ENCODE results near the gene PDP2.

Gene PDP2

DNA sequence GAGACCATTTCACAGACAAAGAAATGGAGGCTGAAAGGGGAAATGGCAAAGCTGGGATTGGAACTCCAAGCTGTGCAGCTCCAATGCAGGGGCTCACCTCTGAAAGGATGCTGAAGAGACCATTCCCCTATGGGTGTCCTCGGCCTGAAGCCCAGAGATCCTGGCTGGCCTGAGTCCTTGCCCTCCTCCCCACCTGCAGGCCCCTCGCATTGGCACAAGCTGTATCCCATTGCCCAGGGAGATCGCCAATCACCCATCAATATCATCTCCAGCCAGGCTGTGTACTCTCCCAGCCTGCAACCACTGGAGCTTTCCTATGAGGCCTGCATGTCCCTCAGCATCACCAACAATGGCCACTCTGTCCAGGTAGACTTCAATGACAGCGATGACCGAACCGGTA, 33.5 kb upstream of the PDP2 start:
- DNase-seq (ENCODE audit: low read depth in 2 of 2), result no peak
- no peak for TF ChIP-seq CTCF (IDR thresholded peaks at IDR 0.05; ENCODE audit: low read depth, low read length)
- no peak overlapping the region for H3K4me3 ChIP-seq (replicated peaks in 1 of 2; ENCODE audit: low read depth in 2 of 2, low read length in 2 of 2)

- no peak for DNase-seq (ENCODE audit: low read depth in 2 of 2)
- no peak overlapping the region for H3K4me3 ChIP-seq (replicated peaks in 1 of 2; ENCODE audit: low read depth in 2 of 2, low read length in 2 of 2)
- no peak for TF ChIP-seq CTCF (IDR thresholded peaks at IDR 0.05; ENCODE audit: low read depth, low read length)
Measured at GRCh38 chr16:66847533-66848067, 32.7 kb upstream of the PDP2 start.

GRCh38 chr16:66848172-66848571, 32.1 kb upstream of the PDP2 start:
- TF ChIP-seq CTCF (IDR thresholded peaks at IDR 0.05; ENCODE audit: low read depth, low read length), result no peak
- no peak for DNase-seq (ENCODE audit: low read depth in 2 of 2)
- no peak overlapping the region for H3K4me3 ChIP-seq (replicated peaks in 1 of 2; ENCODE audit: low read depth in 2 of 2, low read length in 2 of 2)

DNA sequence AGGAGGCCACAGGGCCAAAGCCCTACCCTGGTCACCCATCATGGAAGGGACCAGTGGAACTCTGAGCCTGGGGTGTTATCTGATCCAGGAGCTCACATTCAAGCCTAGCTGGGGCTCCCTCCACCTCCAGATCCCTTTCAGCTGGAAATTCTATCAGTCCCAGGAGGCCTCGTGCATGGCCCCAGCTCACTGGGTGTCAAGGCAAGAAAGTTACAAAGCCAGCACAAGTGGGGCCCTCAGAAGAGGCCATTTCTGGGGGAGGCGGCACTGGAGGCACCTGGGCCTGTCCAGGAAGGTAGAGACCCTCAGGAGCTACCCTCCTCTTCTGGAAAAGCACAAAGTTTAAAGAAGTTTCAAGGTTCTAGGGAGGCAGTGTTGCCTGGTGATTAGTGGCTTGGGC, 31.3 kb upstream of the PDP2 start:
- no peak for TF ChIP-seq CTCF (IDR thresholded peaks at IDR 0.05; ENCODE audit: low read depth, low read length)
- DNase-seq (ENCODE audit: low read depth in 2 of 2), result no peak
- H3K4me3 ChIP-seq (replicated peaks in 1 of 2; ENCODE audit: low read depth in 2 of 2, low read length in 2 of 2), result no peak overlapping the region

DNA sequence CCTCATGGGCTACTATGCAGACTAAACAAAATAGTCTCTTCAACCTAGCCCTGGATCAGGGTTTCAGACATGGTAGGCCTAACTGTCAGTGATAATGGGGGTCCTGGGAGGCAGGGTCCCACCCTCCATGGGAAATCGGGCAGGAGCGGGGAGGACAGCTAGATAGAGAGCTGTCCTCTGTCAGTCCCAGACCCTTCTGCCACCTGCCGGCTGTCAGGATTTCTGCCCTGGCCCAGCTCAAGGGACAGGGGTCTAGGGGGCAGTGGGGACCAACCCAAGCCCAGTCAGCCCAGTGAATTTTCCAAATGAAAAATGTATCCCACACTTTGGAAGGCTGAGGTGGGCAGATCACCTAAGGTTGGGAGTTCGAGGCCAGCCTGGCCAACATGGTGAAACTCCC, 30.8 kb upstream of the PDP2 start:
- DNase-seq (ENCODE audit: low read depth in 2 of 2), result no peak
- no peak for TF ChIP-seq CTCF (IDR thresholded peaks at IDR 0.05; ENCODE audit: low read depth, low read length)
- H3K4me3 ChIP-seq (replicated peaks in 1 of 2; ENCODE audit: low read depth in 2 of 2, low read length in 2 of 2), result no peak overlapping the region

DNA sequence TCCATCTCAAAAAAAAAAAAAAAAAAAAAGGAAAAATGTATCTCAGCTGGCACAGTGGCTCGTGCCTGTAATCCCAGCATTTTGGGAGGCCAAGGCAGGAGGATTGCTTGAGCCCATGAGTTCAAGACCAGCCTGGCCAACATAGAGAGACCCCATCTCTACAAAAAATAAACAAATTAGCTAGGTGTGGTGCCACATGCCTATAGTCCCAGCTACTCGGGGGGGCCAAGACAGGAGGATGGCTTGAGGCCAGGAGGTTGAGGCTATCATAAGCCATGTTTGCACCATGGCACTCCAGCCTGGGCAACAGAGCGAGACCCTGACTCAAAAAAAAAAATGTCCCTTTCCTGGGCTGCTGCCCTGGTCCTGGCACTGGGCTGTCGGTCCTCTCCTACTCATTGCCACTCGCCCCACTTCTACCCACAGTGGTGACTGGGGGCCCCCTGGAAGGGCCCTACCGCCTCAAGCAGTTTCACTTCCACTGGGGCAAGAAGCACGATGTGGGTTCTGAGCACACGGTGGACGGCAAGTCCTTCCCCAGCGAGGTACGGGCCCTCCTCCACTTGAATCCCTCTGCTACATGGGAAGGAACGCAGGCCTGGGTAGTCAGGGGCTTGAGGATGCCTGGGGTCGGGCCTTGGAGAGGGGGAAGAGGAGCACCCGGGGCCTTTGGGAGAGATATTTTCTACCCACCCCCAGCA, 30.1 kb upstream of the PDP2 start:
- no peak overlapping the region for H3K4me3 ChIP-seq (replicated peaks in 1 of 2; ENCODE audit: low read depth in 2 of 2, low read length in 2 of 2)
- no peak for DNase-seq (ENCODE audit: low read depth in 2 of 2)

More for the DNA sequence above, 30.1 kb upstream of the PDP2 start:
- TF ChIP-seq CTCF (IDR thresholded peaks at IDR 0.05; ENCODE audit: low read depth, low read length), result no peak

Data from cardiac fibroblast (primary cell).